GOT3 (cell line): Measurements from ENCODE around the gene ETNPPL.

ENCODE experiments used
- DNase-seq: peaks from one replicate; lab custom pipeline; 2025; ENCODE audit warnings: mixed read lengths; lab: John Stamatoyannopoulos, UW

The ETNPPL gene

GRCh38 chr4:108762559-108763225 lies at the start of gene ETNPPL:
Gene ETNPPL (minus strand): TSS chr4:108763053. CDS start chr4:108762898, 155 bp downstream.
- DNase-seq = no peak

GRCh38 chr4:108811486-108811885 lies 48.6 kb upstream of the ETNPPL start:
- DNase-seq = no peak

- no peak for DNase-seq
Observed at GRCh38 chr4:108810087-108810486, 47.2 kb upstream of the ETNPPL start.

- no peak for DNase-seq
Observed at GRCh38 chr4:108804648-108805273, 41.9 kb upstream of the ETNPPL start.

GRCh38 chr4:108799306-108799705 lies 36.5 kb upstream of the ETNPPL start:
- no peak for DNase-seq

- DNase-seq = no peak
Observed at GRCh38 chr4:108796173-108796572, 33.3 kb upstream of the ETNPPL start.

GRCh38 chr4:108795733-108796132 lies 32.9 kb upstream of the ETNPPL start:
- DNase-seq = no peak

- DNase-seq = no peak
Observed at GRCh38 chr4:108794136-108794535, 31.3 kb upstream of the ETNPPL start.

- DNase-seq = no peak
Observed at GRCh38 chr4:108793415-108793814, 30.6 kb upstream of the ETNPPL start.

GRCh38 chr4:108788731-108789130 lies 25.9 kb upstream of the ETNPPL start:
- no peak for DNase-seq

- DNase-seq = no peak
Observed at GRCh38 chr4:108787724-108788123, 24.9 kb upstream of the ETNPPL start.

GRCh38 chr4:108787106-108787505 lies 24.3 kb upstream of the ETNPPL start:
- DNase-seq = no peak

GRCh38 chr4:108786351-108786750 lies 23.5 kb upstream of the ETNPPL start:
- DNase-seq = no peak

- DNase-seq = no peak
Observed at GRCh38 chr4:108783665-108784463, 21.0 kb upstream of the ETNPPL start.

GRCh38 chr4:108779958-108780357 lies 17.1 kb upstream of the ETNPPL start:
- DNase-seq = no peak

- no peak for DNase-seq
Observed at GRCh38 chr4:108777388-108777787, 14.5 kb upstream of the ETNPPL start.

GRCh38 chr4:108775921-108776320 lies 13.1 kb upstream of the ETNPPL start:
- DNase-seq = no peak

GRCh38 chr4:108774809-108775530 lies 12.1 kb upstream of the ETNPPL start:
- no peak for DNase-seq

GRCh38 chr4:108772402-108772801 lies 9.5 kb upstream of the ETNPPL start:
- DNase-seq = no peak

GRCh38 chr4:108766058-108766457 lies 3.2 kb upstream of the ETNPPL start:
- no peak for DNase-seq

- DNase-seq = no peak
Observed at GRCh38 chr4:108763986-108764385, 1.1 kb upstream of the ETNPPL start.

- no peak for DNase-seq
Observed at GRCh38 chr4:108763226-108763593, 357 bp upstream of the ETNPPL start.
